ENCODE results near the gene USP20.
A peak's percentile ranks its signal among the peaks of the same experiment; 100 is the strongest.

The USP20 gene

GRCh38 chr9:129875687-129876395 is 40.6 kb downstream of the USP20 start:
- no peak for DNase-seq

DNA sequence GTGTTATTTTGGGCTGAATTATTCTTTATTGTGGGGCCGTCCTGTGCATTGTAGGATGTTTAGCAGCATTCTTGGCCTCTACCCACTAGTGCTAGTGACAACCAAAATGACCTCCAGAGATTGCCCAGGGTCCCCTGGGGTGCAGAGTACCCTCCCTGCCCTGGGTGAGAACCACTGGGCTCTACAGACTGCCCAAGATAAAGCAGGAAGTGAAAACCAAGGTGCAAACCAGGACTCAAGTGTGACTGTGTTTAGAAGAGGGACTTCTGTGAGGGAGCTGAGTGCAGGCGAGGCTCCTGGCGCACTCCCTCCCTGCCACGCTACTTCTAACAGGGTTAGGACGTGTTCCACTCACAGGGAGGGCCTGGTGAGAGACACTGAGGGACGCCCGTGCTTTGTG is 41.6 kb downstream of the USP20 start:
- DNase-seq = no peak

DNA sequence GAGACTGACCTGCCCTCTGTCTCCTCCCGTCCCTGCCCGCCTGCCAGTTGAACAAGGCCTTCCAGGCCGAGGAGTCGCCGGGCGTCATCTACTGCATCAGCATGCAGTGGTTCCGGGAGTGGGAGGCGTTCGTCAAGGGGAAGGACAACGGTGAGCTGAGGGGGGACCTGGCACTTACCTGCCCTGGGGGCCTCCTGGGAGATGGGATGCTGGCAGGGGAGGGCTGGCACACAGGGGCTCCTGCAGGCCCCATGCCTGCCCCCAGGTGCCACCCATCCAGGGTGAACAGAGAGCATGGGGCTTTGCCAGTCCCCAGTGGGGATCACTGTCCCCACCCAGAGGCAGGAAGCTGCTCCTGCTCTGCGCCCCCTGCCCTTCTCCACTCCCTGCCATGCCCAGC is 43.0 kb downstream of the USP20 start:
- DNase-seq = no peak

DNA sequence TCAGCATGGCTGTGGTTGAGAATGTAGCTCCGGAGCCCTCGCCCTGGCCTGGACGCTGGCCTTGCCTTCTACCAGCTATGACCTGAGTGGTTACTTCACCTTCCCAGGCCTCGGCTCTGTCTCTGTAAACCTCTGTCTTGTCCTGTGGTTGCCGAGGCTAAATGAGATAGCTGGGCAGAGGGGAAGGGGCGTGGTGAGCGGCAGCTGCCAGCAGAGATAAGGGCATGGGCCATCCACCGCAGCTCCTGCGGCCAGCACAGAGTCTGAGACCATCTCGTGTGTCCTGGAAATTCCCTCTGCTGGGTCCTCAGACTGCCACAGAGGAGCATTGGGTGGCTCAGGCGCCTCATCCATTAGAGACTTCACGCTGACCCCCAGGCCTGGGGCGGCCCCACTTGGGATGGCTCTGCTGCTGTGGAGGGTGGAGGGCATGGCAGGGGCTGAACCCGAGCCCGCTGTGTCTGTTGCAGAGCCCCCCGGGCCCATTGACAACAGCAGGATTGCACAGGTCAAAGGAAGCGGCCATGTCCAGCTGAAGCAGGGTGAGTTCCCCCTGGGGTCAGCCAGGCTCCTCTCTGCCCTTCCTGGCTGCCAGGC is 43.9 kb downstream of the USP20 start:
- DNase-seq = no peak

DNA sequence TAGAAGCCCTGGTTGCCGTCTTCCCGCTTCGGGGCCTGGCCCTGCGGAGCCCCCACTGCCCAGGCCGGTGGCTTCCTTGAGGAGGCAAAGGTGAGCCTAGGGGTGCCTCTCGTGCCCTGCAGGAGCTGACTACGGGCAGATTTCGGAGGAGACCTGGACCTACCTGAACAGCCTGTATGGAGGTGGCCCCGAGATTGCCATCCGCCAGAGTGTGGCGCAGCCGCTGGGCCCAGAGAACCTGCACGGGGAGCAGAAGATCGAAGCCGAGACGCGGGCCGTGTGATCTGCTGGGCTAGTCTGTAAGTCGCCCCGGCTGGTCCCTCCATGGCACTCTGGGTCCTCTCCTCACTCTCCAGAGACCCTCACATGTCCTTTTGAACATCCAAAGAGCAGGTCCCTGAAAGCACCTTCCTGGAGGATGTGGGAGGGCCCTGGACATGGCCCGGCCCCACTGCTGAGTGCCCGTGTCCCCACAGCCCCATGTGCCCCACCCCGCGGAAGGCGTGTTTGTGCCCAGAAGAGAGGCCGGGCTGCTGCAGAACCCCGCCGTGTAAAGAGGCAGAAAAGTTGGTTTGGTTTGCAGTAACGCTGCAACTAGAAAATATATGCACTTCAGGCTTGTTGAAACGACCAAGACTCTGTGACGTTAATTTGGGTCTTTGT is 44.9 kb downstream of the USP20 start:
- DNase-seq = no peak

DNA sequence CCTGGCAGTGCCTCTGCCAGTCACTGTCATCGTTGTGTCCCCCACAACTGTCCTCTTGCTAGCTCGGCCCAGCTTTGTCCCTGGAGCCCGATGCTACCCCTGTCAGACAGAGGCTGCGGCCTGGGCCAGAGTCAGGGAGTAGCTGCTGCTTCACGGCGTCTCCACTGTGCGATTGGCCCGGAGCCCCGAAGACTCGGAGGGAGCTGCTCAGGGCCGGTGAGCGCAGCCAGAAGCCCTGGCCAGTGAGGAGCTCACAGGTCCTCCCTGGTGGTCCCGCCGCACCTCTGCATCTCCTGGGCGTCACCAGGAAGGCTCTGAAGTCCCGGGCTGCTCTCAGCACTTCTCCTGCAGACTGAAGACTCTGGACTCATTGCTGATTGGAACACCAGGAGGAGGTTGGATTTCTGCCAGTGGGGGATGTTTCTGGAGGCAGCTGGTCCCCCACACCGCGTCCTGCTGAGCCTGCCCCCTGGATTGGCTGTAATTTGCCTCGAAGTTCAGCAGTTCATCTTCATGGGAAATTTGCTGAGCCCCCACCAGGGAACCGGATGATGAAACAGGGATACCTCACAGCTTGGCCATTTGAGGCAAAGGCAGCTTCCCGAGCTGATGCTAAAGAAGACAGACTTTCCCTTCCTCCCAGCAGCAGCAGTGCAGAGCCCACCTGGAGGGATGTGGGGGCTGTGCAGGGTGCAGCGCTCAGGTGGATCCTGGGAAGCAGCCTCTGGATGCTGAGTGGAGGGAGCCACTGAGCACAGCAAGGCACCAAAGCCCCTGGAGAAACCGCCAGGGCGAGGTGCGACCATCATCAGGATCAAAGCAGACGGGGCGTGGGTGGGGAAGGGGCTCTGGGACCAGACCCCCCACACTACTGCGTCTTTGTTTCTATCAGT is 45.6 kb downstream of the USP20 start:
- DNase-seq = no peak

DNA sequence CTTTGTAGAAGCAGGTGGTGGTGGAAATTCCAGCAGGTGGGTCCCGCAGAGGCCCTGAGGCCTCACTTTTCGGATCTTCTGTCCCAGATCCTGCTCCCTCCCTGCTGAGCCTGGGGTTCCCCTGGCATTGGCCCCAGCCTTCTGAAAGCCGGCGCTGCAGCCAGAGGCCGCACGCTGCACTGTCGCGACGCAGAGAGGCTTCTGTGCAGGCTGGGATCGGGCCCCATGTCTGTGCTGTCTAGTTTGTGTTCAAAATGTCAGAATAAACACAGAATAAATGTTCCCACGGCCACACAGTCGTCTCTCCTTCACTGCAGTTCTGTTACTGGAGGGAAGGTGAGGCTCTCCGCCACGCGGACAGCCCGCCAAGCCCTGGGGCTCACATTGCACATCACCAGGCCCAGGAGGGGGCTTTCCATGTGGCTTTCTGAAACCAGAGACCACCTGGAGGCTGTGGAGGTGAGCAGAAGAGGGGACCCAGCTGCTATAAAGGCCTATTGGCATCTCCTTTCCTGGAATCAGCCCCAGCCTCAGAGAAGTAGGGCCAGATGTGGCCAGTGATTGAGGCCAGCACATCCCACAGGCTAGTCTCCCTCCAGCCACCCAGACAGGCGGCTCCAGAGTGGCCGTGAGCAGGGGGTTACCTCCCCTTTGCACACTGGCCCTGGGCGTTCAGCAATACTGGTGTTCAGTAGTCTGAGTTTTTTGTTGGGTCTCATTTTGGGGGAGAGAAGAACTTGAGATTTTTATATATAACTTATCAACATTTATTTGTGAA is 46.5 kb downstream of the USP20 start:
- DNase-seq = no peak

- DNase-seq = peak; percentile 89
Measured at GRCh38 chr9:129884220-129885017, 49.2 kb downstream of the USP20 start.

GRCh38 chr9:129885018-129885669 is 49.9 kb downstream of the USP20 start:
- peak; percentile 43 for DNase-seq

GRCh38 chr9:129885670-129886106 is 50.4 kb downstream of the USP20 start:
- DNase-seq = peak; percentile 97

DNA sequence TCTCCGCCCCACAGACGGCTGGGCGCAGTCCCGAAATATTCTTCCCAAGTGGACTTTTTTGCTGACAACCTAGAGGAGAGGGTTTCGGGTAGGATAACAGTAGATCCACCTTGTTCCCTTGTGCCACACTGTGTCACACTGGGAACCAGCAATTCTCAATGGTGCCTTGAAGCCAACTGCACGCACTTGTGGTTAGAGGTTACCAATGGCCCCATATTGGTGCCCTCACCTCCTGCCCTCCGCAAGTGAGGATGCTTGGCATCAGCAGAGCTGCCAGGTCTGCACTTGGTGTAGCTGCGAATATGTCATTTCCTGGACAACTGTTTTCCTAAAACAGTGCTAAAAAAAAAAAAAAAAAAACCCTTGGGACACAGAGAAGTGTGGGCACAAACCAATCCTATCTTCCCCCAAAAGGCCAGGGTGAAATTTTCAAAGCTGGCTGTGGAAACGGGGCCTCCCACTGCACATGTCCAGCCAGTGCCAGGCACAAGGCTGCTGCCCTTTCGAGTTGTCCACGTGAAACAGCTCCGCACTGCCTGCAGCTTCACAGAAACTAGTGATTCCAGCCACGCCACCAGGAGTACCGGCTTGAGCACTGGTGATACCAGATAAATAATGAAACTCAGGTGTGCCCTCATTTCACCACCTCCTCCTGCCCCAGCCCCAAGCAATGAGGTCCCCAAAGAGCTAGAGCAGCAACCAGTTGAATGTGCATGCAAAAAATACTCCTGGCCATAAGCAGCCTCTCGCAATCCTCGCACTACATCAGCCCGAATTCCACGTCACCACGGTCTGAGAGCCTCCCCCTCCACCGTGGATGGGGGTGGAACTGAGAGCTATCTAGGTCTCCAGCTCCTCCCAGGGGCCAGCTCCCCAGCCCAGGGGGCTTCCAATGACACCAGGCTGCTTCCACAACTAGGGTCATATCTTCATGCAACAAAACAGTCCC is 51.2 kb downstream of the USP20 start:
- peak; percentile 52 for DNase-seq

GRCh38 chr9:129887334-129888292 is 52.4 kb downstream of the USP20 start:
- DNase-seq = peak; percentile 95

- peak; percentile 82 for DNase-seq
Measured at GRCh38 chr9:129888293-129889121, 53.2 kb downstream of the USP20 start.

DNA sequence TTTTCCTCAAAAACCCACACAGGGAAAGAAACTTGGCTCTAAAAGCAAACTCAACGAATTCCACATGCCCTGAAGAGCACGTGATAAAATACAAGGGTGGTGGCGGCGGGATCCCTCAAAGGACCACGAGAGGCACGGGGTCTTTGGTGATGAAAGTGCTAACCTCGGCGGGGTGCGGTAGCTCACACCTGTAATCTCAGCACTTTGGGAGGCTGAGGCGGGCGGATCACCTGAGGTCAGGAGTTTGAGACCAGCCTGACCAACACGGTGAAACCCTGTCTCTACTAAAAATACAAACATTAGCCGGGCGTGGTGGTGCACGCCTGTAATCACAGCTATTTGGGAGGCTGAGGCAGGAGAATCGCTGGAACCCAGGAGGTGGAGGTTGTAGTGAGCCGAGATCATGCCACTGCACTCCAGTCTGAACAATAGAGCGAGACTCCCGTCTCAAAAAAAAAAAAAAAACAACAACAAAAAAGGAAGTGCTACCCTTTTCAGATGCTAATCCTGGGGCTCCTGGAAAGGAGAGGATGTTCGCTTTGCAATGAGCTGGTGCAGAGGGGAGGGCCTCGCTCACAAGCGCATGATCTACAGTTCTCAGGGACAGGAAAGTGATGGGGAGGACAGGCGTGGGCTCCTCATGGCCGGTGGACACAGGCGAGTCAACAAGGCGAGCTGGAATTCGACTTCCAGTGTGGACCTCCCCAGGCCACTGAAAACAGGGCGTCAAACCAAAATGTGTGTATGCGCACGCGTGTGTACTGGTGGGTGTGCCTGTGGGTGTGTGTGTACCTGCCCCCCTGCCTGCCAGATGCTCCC is 54.1 kb downstream of the USP20 start:
- DNase-seq = peak; percentile 47

DNA sequence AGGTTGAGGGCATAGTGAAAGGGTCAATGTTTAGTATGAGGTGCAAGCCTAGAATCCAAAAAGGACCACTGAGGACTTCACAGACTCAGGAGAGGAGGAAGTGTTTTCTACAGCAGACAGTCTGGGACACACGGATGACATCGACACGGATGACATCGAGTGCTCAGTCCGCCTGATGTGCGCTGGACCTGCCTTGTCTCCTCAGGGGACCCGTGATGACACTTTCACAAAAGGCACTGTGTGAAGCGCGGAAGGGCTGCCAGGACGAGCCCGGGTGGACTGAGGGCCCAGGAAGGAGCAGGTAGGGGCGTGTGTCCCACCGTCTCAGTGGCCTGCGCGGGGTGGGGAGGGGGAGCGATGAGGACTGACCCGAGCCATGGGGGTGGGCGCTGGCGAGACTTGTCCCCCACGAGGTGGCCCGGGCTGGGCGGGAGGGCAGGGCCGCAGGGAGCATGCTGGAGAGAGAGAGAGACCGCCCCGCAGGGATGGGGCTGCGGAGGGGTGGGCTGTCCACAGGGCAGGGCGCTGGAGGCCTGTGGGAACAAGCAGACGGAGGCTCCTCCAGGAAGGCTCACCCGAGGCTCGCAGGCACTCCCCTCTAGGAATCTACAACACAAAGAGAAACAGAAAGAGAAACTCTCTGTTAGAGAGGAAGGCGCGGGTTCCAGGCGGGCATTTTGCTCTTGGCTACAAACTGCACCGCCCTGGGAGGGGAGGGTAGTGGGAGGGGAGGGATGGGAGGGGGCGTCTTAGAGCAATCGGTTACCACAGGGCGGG is 54.9 kb downstream of the USP20 start:
- DNase-seq = peak; percentile 92

All from inflammatory macrophage treated with lipopolysaccharide for 4 hours (primary cell).